Lung (tissue), 12 donors: ENCODE data around the gene ECHS1. TPM values are rescaled to one million over a fixed set of nuclear protein-coding genes. Genes with fewer than 3 reads are reported as not detected.

Experiments
- ATAC-seq: fragments of 200-7000 bp; cut with Tn5 transposase; one replicate; pipeline ENCODE4 v1.9.1; 2020; ENCODE audit warnings: moderate number of reproducible peaks; ENCODE audit not compliant: insufficient read depth, low FRiP score
- DNase-seq, 3 donors: peaks; one replicate each; pipeline ENCODE4 v3.0.0-alpha.2; 2013 to 2017
- H3K27ac ChIP-seq, 2 donors: one replicate each; pipeline ENCODE4 v1.5.1; 2013; ENCODE audit warnings: mild to moderate bottlenecking in 2 of 2, moderate library complexity in 2 of 2, control low read depth in 1 of 2, inconsistent platforms in 1 of 2, low read depth in 1 of 2, low read length in 1 of 2
- H3K27me3 ChIP-seq, 3 donors: one replicate each; pipeline ENCODE4 v1.5.1; 2013; ENCODE audit warnings: low read length in 2 of 3; ENCODE audit not compliant: control insufficient read depth in 3 of 3, insufficient read depth in 3 of 3
- H3K36me3 ChIP-seq, 4 donors: one replicate each; pipeline ENCODE4 v1.5.1; 2013; ENCODE audit warnings: low read length in 4 of 4, mild to moderate bottlenecking in 1 of 4, moderate library complexity in 1 of 4; ENCODE audit not compliant: control insufficient read depth in 4 of 4, insufficient read depth in 4 of 4
- H3K4me1 ChIP-seq, 5 donors: one replicate each; pipeline ENCODE4 v1.5.1; 2013; ENCODE audit warnings: low read length in 5 of 5, mild to moderate bottlenecking in 2 of 5, moderate library complexity in 1 of 5; ENCODE audit not compliant: control insufficient read depth in 5 of 5, insufficient read depth in 5 of 5
- H3K4me3 ChIP-seq: one replicate; pipeline ENCODE4 v1.5.1; 2013; ENCODE audit warnings: mild to moderate bottlenecking, control low read depth, moderate library complexity
- H3K9ac ChIP-seq, 2 donors: one replicate each; pipeline ENCODE4 v1.5.1; 2013; ENCODE audit warnings: low read length in 2 of 2, control low read depth in 1 of 2; ENCODE audit not compliant: insufficient read depth in 1 of 2
- H3K9me3 ChIP-seq, 4 donors: one replicate each; pipeline ENCODE4 v1.5.1; 2013; ENCODE audit warnings: low read length in 3 of 4, mild to moderate bottlenecking in 1 of 4, moderate library complexity in 1 of 4; ENCODE audit not compliant: control insufficient read depth in 4 of 4, insufficient read depth in 3 of 4
- CTCF ChIP-seq: IDR thresholded peaks from 2 replicates; pipeline ENCODE4 v1.5.1; 2012; ENCODE audit warnings: mild to moderate bottlenecking; ENCODE audit errors: control extremely low read depth, extremely low read depth
- WGBS, 2 donors: extraction: QIAGEN DNeasy Blood & Tissue Kit; methylation state at CpG; one replicate each; pipeline ENCODE4 v1.1.7; 2013; 5-methylcytosine and 5-hydroxymethylcytosine counted together
- polyA plus RNA-seq, 2 donors: library from polyadenylated mRNA; stranded (reverse); fragments of 200-250 nt; gene quantifications; one replicate each; pipeline ENCODE4 v1.2.1, GENCODE V29; 2013
- total RNA-seq, 2 donors: library from RNA; depleted of rRNA in 1 of 2; stranded (reverse); fragments of >200 nt in 1 of 2; gene quantifications; one replicate each; pipeline ENCODE4 v1.2.1, GENCODE V29; 2014 to 2021
- donor health status: control.
- donor health status: control.
- donor health status: Bipolar disorder and iron deficiency.
- donor health status: healthy.
- donor health status: DM: yes; HTN: yes; CAD: no.

Gene ECHS1
- total and polyA plus RNA-seq, 4 donors = 44.5 to 83.9 (median 76.7) TPM

GRCh38 chr10:133384071-133384470 lies 10.9 kb upstream of the ECHS1 start:
- ATAC-seq (no peak), DNase-seq (no peak)
- H3K4me1 ChIP-seq = peaks cover 0 to 8% (median 0%) of the 10 kb centered on the region in 5 donors
- H3K4me3 ChIP-seq = no peak overlapping the region
- H3K9me3 ChIP-seq = no peaks in the 10 kb centered on the region
- no peak for TF ChIP-seq CTCF
- H3K27ac ChIP-seq = no peak overlapping the region
- H3K9ac ChIP-seq = no peak overlapping the region
- H3K36me3 ChIP-seq = peaks cover 0 to 7% (median 1%) of the 10 kb centered on the region in 4 donors
- 95 to 97% methylated on average over 13 of the region's 13 CpGs for WGBS, 2 donors
- no peaks in the 10 kb centered on the region for H3K27me3 ChIP-seq

- DNase-seq (no peak), ATAC-seq (no peak)
- H3K36me3 ChIP-seq = peaks cover 0 to 5% (median 1%) of the 10 kb centered on the region in 4 donors
- peaks cover 0 to 8% (median 0%) of the 10 kb centered on the region in 5 donors for H3K4me1 ChIP-seq
- H3K27me3 ChIP-seq = no peaks in the 10 kb centered on the region
- no peak overlapping the region for H3K27ac ChIP-seq
- TF ChIP-seq CTCF = no peak
- no peak overlapping the region for H3K9ac ChIP-seq
- 97% methylated on average over 4 of the region's 4 CpGs for WGBS, 2 donors
- H3K9me3 ChIP-seq = no peaks in the 10 kb centered on the region
- H3K4me3 ChIP-seq = no peak overlapping the region
These were observed 10.4 kb upstream of the ECHS1 start for GRCh38 chr10:133383551-133383950.

- WGBS, 2 donors = 41 to 74% methylated on average over 8 of the region's 8 CpGs
- DNase-seq (no peak), ATAC-seq (no peak)
- H3K9me3 ChIP-seq = no peaks in the 10 kb centered on the region
- no peak overlapping the region for H3K9ac ChIP-seq
- H3K36me3 ChIP-seq = peaks cover 0 to 5% (median 1%) of the 10 kb centered on the region in 4 donors
- H3K4me1 ChIP-seq = peaks cover 0 to 12% (median 5%) of the 10 kb centered on the region in 5 donors
- H3K4me3 ChIP-seq = no peak overlapping the region
- no peak for TF ChIP-seq CTCF
- H3K27me3 ChIP-seq = no peaks in the 10 kb centered on the region
- no peak overlapping the region for H3K27ac ChIP-seq
These were observed 7.9 kb upstream of the ECHS1 start for GRCh38 chr10:133381036-133381435.
